GM19324 (cell line): ENCODE measurements around the gene TXLNB.
"Not testable (repeated sequence)": the region's sequence is repeated elsewhere in the genome, so short reads cannot be mapped to it uniquely, and the experiment has no call there.

Experiments used
- ATAC-seq: cut with Tn5 transposase; IDR thresholded peaks from one replicate; pipeline ENCODE4 v1.9.1; 2021; ENCODE audit warnings: mild to moderate bottlenecking, moderate library complexity; ENCODE audit not compliant: unreplicated experiment, low FRiP score

The TXLNB gene

DNA sequence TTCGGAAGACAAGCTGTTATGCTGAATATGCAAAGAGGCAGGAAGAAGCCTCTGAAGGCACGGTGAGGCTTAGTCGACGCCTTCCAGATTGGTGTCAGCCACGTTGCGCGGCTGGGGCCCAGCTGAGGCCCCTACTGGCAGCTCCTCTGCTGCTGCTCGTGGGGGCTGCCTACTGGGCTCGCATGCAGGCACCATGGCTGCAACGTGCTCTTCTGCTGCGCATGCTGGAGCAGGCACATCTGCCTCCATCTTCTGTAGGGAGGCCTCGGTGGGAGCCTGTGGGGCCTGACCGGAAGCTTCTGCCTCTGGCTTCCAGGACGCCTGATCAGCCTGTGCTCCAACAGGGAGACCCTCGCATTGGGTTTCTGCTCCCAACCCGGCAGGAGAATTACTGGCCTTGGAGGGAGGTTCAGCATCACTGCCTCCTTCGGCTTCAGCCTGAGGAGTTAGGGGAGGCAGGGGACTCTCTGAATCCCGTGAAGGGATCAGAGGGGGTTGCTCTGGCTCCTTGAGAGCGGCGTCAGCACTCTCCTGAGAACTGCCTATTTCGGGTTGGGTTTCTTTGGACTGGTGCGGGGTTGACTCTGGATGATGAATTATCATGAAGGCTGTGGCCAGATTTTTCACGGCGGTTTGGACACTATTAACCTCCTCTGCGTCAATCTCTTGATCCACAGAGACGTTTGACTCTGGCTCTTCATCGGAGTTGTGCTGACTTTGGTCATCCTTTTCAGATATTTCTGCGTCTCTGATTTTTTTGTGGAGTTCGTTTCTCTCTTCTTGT lies 49.1 kb downstream of the TXLNB start:
- ATAC-seq = no peak

DNA sequence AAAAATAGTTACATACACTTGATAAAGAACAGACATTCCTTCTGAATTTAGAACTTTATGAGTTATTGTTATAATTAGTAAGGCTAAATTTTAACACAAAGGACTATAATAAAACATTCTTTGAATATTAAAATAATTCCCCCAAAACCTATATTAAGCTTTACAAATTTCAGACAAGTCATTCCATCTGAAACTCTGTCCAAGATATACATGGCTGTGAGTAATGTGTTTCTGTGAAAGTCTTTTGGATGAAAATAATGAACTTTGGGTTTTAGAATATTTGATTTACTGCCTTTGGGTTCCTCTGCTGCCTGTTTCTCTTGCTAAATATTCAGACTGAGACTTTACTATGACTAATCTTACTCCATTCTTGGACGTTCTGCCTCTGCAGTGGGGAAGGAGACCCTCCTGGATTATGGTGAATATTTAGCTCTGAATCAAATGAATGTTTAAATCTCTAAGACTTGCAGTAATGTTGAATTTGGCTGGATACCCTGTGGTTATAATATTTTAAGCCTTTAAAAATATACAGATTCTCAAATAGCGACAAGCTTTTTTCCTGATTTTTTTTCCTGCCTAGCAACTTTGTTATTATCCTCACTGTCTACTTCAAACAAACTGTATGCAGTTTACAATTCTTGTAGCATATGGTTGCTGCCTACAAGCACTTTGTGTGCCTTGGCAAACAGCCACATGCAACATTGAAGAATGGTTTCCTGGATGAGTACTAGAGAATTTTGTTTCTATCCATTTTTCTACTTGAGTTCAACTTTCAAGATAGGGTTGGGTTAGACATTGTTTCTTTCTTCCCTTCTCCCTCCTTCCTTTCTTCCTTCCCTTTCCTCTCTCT lies 51.4 kb downstream of the TXLNB start:
- no peak for ATAC-seq

GRCh38 chr6:139239064-139239463 lies 52.7 kb downstream of the TXLNB start:
- ATAC-seq = no peak

- ATAC-seq = peak; percentile 58
Measured at GRCh38 chr6:139236105-139236504, 55.7 kb downstream of the TXLNB start.

DNA sequence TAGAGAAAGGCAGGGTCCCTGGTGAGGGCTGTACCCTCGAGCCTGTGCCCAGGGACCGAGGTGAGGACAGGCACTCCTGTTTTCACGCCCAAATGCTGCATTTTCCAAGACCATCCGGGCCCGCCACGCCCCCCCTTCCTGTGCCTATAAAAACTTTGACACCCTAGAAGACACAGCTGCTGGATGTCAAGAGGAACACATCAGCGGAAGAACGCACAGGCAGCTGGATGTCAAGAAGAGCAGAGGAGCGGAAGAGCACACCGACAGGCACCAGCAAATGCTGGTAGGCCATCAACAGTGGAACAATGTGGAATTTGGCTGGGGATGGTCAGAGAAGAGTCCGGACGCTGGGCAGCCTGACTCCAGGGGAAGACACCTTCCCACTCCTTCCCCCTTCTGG lies 56.1 kb downstream of the TXLNB start:
- no peak for ATAC-seq

DNA sequence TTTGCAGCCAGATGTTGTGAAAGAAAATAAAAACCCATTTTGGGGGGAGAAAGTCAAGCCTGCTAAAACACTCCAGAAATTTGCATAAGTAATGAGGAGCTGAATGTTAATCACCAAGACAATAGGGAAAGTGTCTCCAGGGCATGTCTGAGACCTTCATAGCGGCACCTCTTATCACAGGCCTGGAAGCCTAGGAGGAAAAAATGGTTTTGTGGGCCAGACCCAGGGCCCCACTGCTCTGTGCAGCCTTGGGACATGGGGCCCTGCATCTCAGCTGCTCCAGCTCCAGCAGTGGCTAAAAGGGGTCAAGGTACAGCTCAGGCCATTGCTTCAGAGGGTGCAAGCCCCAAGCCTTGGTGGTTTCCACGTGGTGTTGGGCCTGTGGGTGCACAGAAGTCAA lies 57.6 kb downstream of the TXLNB start:
- ATAC-seq = not testable (repeated sequence)

DNA sequence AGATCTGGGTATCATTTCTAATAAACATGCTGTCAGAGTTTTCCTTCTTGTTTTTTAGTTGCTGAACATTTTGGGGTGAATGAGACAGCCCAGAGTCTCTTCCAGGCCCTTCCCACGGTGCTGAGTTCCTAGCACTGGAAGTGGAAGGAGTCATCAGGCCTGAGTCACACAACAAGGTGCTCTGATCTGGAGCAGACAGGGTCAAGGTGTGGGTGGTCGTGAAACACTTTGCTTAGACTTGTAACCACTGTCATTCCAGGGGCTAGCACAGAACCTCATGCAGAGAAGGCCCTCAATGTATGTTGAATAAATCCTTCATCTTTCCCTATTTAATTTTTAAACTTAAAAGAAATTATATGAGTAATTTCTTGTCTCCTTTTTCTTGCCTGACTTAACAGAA lies 60.6 kb downstream of the TXLNB start:
- no peak for ATAC-seq

GRCh38 chr6:139230391-139230840 lies 61.4 kb downstream of the TXLNB start:
- no peak for ATAC-seq

DNA sequence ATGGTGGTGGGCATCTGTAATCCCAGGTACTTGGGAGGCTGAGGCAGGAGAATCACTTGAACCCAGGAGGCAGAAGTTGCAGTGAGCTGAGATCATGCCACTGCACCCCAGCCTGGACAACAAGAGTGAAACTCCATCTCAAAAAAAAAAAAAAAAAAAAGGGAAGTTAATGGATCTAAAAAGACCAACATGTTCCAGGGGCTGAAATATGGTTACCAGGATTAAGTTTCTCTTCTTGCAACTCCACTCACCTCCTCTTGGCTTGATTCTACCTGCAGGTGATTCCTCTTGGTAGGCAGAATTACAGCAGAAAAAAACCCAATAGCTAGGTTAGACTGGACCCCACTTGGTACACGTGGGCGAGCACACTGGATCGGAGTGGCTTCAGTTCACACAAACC lies 63.4 kb downstream of the TXLNB start:
- not testable (repeated sequence) for ATAC-seq

GRCh38 chr6:139219746-139220145 lies 72.1 kb downstream of the TXLNB start:
- ATAC-seq = no peak

DNA sequence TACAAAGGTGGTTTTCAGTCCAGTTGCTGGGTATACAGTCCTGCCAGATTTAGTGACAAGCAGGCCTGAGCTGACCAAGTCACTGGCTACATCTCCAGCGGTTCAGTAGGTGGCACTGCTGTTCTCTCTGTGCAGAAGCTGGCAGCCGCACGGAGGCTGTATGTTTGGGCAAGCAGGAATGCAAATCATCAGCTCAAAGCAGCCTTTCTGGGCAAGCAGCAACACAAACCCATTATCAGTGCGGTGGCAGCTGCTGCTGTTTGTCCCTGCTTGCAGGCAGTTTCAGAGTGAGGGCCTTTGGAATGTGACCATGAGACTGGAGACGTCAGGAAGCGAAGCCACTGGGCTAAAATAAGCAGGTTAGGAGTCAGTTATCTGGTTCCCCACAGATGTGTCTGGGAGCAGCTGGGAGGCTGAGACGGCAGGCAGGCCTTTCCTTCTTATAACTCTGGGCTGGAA lies 72.5 kb downstream of the TXLNB start:
- ATAC-seq = peak; percentile 100

- not testable (repeated sequence) for ATAC-seq
Measured at GRCh38 chr6:139212460-139212859, 79.3 kb downstream of the TXLNB start.

DNA sequence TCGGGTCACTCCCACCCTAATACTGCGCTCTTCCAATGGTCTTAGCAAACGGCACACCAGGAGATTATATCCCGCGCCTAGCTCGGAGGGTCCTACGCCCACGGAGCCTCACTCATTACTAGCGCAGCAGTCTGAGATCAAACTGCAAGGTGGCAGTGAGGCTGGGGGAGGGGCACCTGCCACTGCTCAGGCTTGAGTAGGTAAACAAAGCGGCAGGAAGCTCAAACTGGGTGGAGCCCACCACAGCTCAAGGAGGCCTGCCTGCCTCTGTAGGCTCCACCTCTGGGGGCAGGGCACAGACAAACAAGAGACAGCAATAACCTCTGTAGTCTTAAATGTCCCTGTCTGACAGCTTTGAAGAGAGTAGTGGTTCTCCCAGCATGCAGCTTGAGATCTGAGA lies 81.0 kb downstream of the TXLNB start:
- not testable (repeated sequence) for ATAC-seq

DNA sequence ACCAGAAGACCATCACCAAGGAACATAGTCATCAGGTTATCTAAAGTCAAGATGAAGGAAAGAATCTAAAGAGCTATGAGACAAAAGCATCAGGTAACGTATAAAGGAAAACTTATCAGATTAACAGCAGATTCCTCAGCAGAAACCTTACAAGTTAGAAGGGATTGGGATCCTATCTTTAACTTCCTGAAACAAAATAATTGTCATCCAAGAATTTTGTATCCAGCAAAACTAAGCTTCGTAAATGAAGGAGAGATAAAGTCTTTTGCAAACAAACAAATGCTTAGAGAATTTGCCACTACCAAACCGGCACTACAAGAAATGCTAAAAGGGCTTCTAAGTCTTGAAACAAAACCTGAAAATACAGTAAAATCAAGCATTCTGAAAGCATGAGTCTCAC lies 86.0 kb downstream of the TXLNB start:
- no peak for ATAC-seq

DNA sequence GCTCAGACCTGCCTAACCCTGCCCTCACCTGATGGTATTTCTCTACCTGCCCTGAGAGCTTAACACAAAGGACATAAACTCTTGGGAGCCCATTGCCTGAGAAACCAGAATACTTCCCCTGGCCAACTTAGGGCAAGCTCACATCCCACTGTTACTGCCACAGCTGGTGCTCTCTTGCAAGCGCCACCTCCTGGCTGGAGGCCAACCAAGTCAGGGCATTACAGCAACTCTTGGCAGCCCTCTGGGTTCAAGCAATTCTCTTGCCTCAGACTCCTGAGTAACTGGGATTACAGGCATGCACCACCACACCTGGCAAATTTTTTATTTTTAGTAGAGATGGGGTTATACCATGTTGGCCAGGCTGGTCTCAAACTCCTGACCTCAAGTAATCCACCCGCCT lies 86.8 kb downstream of the TXLNB start:
- no peak for ATAC-seq

- ATAC-seq = no peak
Measured at GRCh38 chr6:139201378-139201777, 90.4 kb downstream of the TXLNB start.

DNA sequence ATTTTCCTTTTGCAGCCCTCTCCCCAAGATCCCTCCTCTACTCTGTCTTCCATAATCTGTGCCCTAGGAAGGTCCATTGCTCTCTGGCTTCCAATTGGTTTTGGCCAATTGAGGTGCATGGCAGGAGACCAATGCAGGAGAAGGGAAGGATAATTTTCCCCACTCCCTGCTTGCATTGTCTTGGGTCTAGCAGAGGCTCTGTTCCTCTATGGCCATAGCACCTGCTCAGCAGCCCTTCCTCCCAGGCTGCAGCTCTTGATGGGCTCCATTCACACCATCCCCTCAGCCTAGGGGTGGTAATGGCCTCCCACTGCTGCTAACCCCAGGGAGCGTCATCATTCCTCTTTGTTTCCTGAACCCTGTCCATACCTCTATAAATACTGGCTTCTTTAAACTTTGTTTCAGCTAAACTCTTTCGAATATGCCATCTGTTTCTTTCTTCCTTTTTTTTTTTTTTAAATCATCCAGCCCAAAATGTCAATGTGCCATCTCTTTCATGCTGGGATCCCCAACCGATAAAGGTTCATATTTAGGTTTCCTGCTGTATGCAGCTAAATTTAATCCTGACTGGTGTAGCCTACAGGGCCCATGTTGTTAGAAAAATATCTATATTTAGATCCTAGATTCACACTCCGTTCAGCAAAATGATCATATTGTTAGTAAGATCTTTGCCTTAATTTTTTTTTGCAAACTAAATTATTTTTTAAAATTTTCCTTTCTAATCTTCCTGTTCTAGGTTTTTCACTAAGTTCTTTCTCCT lies 93.1 kb downstream of the TXLNB start:
- no peak for ATAC-seq

DNA sequence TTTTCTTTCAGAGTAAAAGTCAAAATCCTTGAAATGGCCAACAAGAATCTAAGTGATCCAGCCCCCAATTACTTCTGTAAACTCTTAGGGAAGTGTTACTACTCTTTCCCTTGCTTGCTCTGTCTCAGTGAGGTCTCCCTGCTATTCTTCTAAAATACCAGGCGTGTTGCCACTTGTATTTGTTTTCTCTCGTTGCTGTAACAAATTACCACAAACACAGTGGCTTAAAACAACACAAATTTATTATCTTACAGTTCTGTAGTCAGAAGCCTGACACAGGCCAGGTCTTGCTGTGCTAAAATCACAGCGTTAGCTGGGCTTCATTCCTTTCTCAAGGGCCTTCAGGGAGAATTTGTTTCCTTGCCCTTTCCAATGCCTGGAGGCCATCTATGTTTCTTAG lies 97.1 kb downstream of the TXLNB start:
- ATAC-seq = no peak
